Endodermal cell (in vitro differentiated cells): Measurements from ENCODE around the gene BMP6. TPM values are rescaled to one million over a fixed set of nuclear protein-coding genes. Genes with fewer than 3 reads are reported as not detected.

Source experiments
- DNase-seq: peaks from one replicate; pipeline ENCODE4 v3.0.0-alpha.2; 2017
- H3K27ac ChIP-seq: 2 replicates; pipeline ENCODE4 v1.5.1; 2013; ENCODE audit warnings: mild to moderate bottlenecking, low read depth, low read length, moderate library complexity
- H3K27me3 ChIP-seq: 2 replicates; pipeline ENCODE4 v1.6.1; 2013; ENCODE audit warnings: mild to moderate bottlenecking, low read length, moderate library complexity; ENCODE audit not compliant: insufficient read depth, control insufficient read depth, poor library complexity, severe bottlenecking
- H3K36me3 ChIP-seq: 2 replicates; pipeline ENCODE4 v1.7.0; 2013; ENCODE audit warnings: mild to moderate bottlenecking, low read length, moderate library complexity; ENCODE audit not compliant: control insufficient read depth, insufficient read depth
- H3K4me1 ChIP-seq: one replicate; pipeline ENCODE4 v1.7.0; 2013; ENCODE audit warnings: low read length; ENCODE audit not compliant: control insufficient read depth, insufficient read depth
- H3K4me3 ChIP-seq: 2 replicates; pipeline ENCODE4 v1.5.1; 2013; ENCODE audit warnings: mild to moderate bottlenecking, low read length, moderate library complexity
- H3K9ac ChIP-seq: 2 replicates; pipeline ENCODE4 v1.6.1; 2013; ENCODE audit warnings: mild to moderate bottlenecking, low read length, moderate library complexity; ENCODE audit not compliant: poor library complexity, severe bottlenecking; ENCODE audit errors: extremely low read depth
- H3K9me3 ChIP-seq: 2 replicates; pipeline ENCODE4 v1.6.1; 2013; ENCODE audit warnings: mild to moderate bottlenecking, low read length, moderate library complexity; ENCODE audit not compliant: control insufficient read depth
- H3K27ac Mint-ChIP-seq: 2 replicates; pipeline ENCODE4 v1.8.0; 2020; ENCODE audit warnings: mixed read lengths
- H3K27me3 Mint-ChIP-seq: 2 replicates; pipeline ENCODE4 v1.8.0; 2021; ENCODE audit warnings: mild to moderate bottlenecking, mixed read lengths; ENCODE audit not compliant: insufficient read depth
- H3K36me3 Mint-ChIP-seq: 2 replicates; pipeline ENCODE4 v1.8.0; 2020; ENCODE audit warnings: low read depth, mixed read lengths
- H3K4me1 Mint-ChIP-seq: 2 replicates; pipeline ENCODE4 v1.8.0; 2020; ENCODE audit warnings: mixed read lengths
- H3K4me3 Mint-ChIP-seq: 2 replicates; pipeline ENCODE4 v1.8.0; 2020; ENCODE audit warnings: mild to moderate bottlenecking, moderate library complexity, mixed read lengths
- H3K9me3 Mint-ChIP-seq: 2 replicates; pipeline ENCODE4 v1.8.0; 2020; ENCODE audit warnings: mild to moderate bottlenecking, mixed read lengths
- WGBS, 2 experiments: methylation state at CpG; one replicate each; pipeline versions ENCODE4 v1.1.5 to v1.1.7; 2013; ENCODE audit warnings: missing lambda C conversion rate in 2 of 2, mixed read lengths in 1 of 2; ENCODE audit not compliant: insufficient coverage in 1 of 2, insufficient read length in 1 of 2; 5-methylcytosine and 5-hydroxymethylcytosine counted together
- total RNA-seq, 2 donors: library from RNA; stranded (reverse); fragmentation: NEBNext Ultra II Directional in 1 of 2; extraction: Animal tissue kit (Norgen Biotek cat#: 25700) in 1 of 2; gene quantifications; 2 replicates in 1 of 2; 3 replicates in 1 of 2; pipeline ENCODE4 v1.2.1, GENCODE V29; 2021
- TF ChIP-seq, protein P1 (sequence below): fragments of 200-600 bp; sonication (generic); conservative IDR thresholded peaks from 2 replicates; pipeline ENCODE4 v1.5.0; 2021; ENCODE audit warnings: antibody characterized with exemption, mild to moderate bottlenecking

BMP6 gene
- total RNA-seq, 2 donors from 2014 or later: 0.62 to 0.71 TPM

DNA sequence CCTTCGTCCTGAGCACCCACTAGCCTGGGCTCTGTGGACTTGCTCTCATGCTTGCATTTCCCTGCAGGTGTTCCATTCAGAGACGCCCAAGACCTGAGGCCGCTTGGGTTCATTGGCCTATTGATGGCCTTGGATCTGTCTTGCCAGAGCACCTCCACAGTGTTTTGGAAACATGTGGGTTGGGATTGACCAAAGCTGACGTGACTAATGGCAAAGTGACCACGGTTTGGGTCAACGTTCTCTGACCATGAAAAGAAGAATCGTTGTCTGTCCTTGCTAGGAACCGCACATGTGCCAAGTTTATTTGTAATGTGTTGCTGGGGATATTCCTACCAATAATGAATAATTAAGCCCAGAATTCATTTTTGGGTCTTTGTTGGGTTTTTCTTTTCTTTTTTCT lies 29.8 kb upstream of the BMP6 start:
- H3K4me1 Mint-ChIP-seq: peaks cover 27% of the 10 kb centered on the region
- TF ChIP-seq, protein P1, sequence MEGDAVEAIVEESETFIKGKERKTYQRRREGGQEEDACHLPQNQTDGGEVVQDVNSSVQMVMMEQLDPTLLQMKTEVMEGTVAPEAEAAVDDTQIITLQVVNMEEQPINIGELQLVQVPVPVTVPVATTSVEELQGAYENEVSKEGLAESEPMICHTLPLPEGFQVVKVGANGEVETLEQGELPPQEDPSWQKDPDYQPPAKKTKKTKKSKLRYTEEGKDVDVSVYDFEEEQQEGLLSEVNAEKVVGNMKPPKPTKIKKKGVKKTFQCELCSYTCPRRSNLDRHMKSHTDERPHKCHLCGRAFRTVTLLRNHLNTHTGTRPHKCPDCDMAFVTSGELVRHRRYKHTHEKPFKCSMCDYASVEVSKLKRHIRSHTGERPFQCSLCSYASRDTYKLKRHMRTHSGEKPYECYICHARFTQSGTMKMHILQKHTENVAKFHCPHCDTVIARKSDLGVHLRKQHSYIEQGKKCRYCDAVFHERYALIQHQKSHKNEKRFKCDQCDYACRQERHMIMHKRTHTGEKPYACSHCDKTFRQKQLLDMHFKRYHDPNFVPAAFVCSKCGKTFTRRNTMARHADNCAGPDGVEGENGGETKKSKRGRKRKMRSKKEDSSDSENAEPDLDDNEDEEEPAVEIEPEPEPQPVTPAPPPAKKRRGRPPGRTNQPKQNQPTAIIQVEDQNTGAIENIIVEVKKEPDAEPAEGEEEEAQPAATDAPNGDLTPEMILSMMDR: no peak
- H3K27me3 Mint-ChIP-seq: no peaks in the 10 kb centered on the region
- Histone ChIP-seq H3K9ac (no peak overlapping the region), H3K27ac (no peak overlapping the region), H3K4me1 (peaks cover 3% of the 10 kb centered on the region), H3K27me3 (no peaks in the 10 kb centered on the region), H3K4me3 (no peak overlapping the region), H3K9me3 (no peaks in the 10 kb centered on the region), H3K36me3 (no peaks in the 10 kb centered on the region)
- no peaks in the 10 kb centered on the region for H3K36me3 Mint-ChIP-seq
- WGBS, 2 experiments: 96 to 98% methylated on average over 4 to 8 of the region's 8 CpGs
- DNase-seq: no peak
- no peaks in the 10 kb centered on the region for H3K9me3 Mint-ChIP-seq
- no peak overlapping the region for H3K4me3 Mint-ChIP-seq
- no peak overlapping the region for H3K27ac Mint-ChIP-seq

DNA sequence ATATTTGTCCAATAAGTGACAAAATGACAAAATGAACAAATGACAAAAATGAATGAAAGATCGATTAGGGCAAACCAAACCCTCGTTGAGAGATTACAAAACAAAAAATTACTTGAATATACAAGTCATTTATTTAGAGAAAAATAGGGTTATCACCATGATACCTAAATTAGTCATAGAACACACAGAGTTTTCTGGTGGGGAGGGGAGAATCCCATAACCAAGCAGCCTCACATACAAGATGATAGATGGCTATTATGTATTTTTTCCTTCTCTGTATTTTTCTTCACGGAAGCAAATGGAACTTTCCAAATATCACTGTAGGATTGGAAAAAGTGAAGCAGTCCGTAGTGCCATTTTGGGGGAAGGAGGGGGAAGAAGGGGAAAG lies 28.5 kb upstream of the BMP6 start:
- Histone ChIP-seq H3K36me3 (no peaks in the 10 kb centered on the region), H3K9ac (no peak overlapping the region), H3K9me3 (no peaks in the 10 kb centered on the region), H3K4me3 (no peak overlapping the region), H3K27ac (no peak overlapping the region), H3K27me3 (no peaks in the 10 kb centered on the region), H3K4me1 (no peaks in the 10 kb centered on the region)
- no peaks in the 10 kb centered on the region for H3K9me3 Mint-ChIP-seq
- H3K27ac Mint-ChIP-seq: no peak overlapping the region
- H3K27me3 Mint-ChIP-seq: no peaks in the 10 kb centered on the region
- 90 to 100% methylated on average over 1 to 3 of the region's 4 CpGs for WGBS, 2 experiments
- TF ChIP-seq, protein P1: no peak
- no peak for DNase-seq
- H3K36me3 Mint-ChIP-seq: no peaks in the 10 kb centered on the region
- H3K4me1 Mint-ChIP-seq: peaks cover 20% of the 10 kb centered on the region
- H3K4me3 Mint-ChIP-seq: no peak overlapping the region

DNA sequence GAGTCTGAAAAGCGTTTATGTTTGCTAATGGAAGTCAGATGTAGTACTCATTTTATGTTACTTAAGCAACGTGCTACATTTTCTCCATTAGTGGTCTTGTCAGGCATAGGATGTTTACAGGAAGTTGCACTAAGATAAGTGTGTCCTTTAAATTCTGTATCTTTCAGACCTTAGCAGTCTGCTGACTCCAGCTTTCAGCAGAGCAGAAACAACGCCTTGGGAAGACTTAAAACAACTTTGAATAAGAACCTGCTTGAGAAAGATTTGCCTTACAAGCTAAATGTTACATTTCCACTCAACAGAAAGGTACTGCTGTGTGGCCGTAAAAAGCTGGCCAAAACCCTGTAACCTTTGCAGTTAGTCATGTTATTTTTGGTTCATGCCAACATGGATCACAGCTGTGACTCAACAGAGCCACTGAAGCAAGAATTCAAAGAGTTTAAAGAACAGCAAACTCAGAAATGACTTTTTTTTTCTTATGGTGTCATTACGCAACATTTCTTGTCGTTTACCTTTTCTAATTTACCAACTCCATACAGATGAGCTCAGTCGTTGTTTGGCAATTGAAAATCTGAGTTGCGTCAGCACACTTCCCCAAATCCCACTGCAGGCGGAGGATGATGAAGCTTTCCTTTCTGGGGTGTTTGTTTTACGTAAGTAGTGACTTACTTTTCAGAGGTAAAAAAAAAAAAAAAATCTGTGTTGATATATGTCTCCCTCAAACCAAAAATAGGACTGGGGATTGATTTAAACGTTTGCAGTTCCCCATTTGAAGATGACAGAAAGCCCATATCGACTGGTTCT lies 27.9 kb upstream of the BMP6 start:
- no peak overlapping the region for H3K27ac Mint-ChIP-seq
- H3K4me3 Mint-ChIP-seq: no peak overlapping the region
- no peaks in the 10 kb centered on the region for H3K9me3 Mint-ChIP-seq
- DNase-seq: no peak
- 87 to 93% methylated on average over 8 to 12 of the region's 12 CpGs for WGBS, 2 experiments
- Histone ChIP-seq H3K9me3 (no peaks in the 10 kb centered on the region), H3K4me3 (no peak overlapping the region), H3K4me1 (no peaks in the 10 kb centered on the region), H3K27me3 (no peaks in the 10 kb centered on the region), H3K9ac (no peak overlapping the region), H3K27ac (no peak overlapping the region), H3K36me3 (no peaks in the 10 kb centered on the region)
- no peaks in the 10 kb centered on the region for H3K36me3 Mint-ChIP-seq
- H3K4me1 Mint-ChIP-seq: peaks cover 16% of the 10 kb centered on the region
- TF ChIP-seq, protein P1: no peak
- no peaks in the 10 kb centered on the region for H3K27me3 Mint-ChIP-seq
